Skeletal muscle satellite cell (primary cell): ENCODE data around the gene CHST3.

Source experiments
- H3K27me3 ChIP-seq: 2 replicates; pipeline ENCODE4 v1.7.0; 2013; ENCODE audit warnings: low read length; ENCODE audit not compliant: control insufficient read depth, insufficient read depth
- H3K36me3 ChIP-seq: 2 replicates; pipeline ENCODE4 v1.7.0; 2013; ENCODE audit warnings: mild to moderate bottlenecking, control low read depth, low read length; ENCODE audit not compliant: insufficient read depth
- H3K4me1 ChIP-seq: 2 replicates; pipeline ENCODE4 v1.7.0; 2013; ENCODE audit warnings: low read length; ENCODE audit not compliant: control insufficient read depth, insufficient read depth
- H3K4me2 ChIP-seq: 2 replicates; pipeline ENCODE4 v1.7.0; 2013; ENCODE audit warnings: mild to moderate bottlenecking, low read length
- H3K4me3 ChIP-seq: 2 replicates; pipeline ENCODE4 v1.7.0; 2013; ENCODE audit warnings: low read length
- H3K9ac ChIP-seq: 2 replicates; pipeline ENCODE4 v1.7.0; 2013; ENCODE audit warnings: mild to moderate bottlenecking, low read depth, low read length, moderate library complexity
- H3K9me3 ChIP-seq: replicated peaks from 2 replicates; pipeline ENCODE4 v1.7.0; 2013; ENCODE audit warnings: mild to moderate bottlenecking, control low read depth, low read length

The CHST3 gene

DNA sequence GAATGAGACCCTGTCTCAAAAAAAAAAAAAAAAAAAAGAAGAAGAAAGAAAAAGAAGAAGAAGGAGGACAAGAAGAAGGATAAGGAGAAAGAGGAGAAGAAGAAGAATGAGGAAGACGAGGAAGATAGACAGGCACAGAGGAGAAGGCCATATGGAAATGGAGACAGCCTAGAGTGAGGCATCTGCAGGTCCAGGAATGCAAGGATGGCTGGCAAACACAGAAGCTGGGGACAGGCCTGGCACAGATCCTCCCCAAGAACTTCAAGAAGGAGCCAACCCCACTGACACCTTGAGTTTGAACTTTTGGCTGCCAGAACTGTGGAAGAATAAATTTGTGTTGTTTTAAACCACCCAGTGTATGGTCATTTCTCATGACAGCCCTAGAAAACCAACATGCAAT is 85.3 kb downstream of the CHST3 start:
- Histone ChIP-seq H3K27me3 (peaks cover 10% of the 10 kb centered on the region), H3K4me1 (no peaks in the 10 kb centered on the region), H3K9me3 (peaks cover 5% of the 10 kb centered on the region)

DNA sequence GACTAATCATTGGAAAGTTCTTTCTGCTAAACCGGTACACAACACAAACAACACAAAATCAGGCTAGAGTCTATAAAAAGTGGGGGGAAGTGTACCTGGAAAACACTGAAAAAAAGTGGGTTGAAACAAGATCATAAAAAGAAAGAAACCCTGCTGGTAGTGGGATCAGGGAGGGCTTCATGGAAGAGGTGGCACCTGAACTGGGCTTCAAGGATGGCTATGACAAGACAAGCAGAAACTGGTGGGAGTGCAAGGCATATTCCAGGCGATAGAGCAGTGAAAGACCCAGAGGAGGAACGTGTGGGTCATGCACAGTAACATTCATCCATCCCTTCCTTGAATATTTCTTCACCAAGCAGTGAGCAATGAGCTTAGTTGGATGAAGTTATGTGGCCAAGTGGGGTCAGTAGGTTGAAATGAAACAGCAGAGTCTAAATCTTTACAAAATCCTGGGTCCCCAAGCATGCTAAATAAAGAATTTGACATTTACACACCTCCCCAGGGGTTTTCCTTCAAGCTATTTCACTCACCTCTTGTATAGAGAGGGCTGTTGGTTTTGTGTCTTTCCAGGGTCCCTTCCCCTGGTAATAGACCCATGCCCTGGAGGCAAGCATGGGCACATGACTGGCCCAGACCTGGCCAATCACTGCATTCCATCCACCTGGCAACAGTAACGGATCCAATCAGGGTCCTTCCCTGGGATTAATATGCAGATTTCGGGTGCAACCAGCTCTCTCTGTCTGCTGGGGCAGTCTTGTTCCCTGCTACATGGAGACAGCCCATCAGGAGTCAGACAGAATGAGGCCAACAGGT is 86.0 kb downstream of the CHST3 start:
- H3K4me3 ChIP-seq: no peak overlapping the region
- H3K9ac ChIP-seq: no peak overlapping the region
- H3K4me1 ChIP-seq: no peaks in the 10 kb centered on the region
- H3K4me2 ChIP-seq: no peak overlapping the region
- peaks cover 10% of the 10 kb centered on the region for H3K27me3 ChIP-seq
- peaks cover 5% of the 10 kb centered on the region for H3K9me3 ChIP-seq
- H3K36me3 ChIP-seq: no peaks in the 10 kb centered on the region

More for the DNA sequence above, 85.3 kb downstream of the CHST3 start:
- H3K4me2 ChIP-seq: no peak overlapping the region
- H3K36me3 ChIP-seq: no peaks in the 10 kb centered on the region
- H3K9ac ChIP-seq: no peak overlapping the region
- H3K4me3 ChIP-seq: no peak overlapping the region

DNA sequence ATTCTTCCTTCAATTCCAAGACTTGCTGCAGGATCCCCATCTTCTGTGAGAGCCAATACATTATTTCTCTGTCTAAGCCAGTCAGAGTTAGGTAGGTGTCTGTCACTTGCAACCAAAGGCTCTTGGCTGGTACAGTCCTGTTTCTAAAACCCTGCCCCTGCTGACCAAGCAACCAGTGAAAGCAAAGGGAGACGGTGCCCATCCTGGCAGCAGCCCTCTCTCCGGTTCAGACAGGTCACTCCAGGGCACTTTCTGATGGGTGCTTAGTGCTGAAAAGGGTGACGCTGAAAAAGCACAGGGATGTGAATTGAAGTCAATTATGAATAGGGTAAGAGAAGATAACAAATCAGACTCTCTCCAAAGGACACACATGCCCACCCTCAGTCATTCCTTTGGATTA is 86.7 kb downstream of the CHST3 start:
- peaks cover 14% of the 10 kb centered on the region for H3K27me3 ChIP-seq
- H3K4me2 ChIP-seq: no peak overlapping the region
- H3K4me3 ChIP-seq: no peak overlapping the region
- no peaks in the 10 kb centered on the region for H3K4me1 ChIP-seq
- no peaks in the 10 kb centered on the region for H3K36me3 ChIP-seq
- no peak overlapping the region for H3K9ac ChIP-seq
- peaks cover 5% of the 10 kb centered on the region for H3K9me3 ChIP-seq

DNA sequence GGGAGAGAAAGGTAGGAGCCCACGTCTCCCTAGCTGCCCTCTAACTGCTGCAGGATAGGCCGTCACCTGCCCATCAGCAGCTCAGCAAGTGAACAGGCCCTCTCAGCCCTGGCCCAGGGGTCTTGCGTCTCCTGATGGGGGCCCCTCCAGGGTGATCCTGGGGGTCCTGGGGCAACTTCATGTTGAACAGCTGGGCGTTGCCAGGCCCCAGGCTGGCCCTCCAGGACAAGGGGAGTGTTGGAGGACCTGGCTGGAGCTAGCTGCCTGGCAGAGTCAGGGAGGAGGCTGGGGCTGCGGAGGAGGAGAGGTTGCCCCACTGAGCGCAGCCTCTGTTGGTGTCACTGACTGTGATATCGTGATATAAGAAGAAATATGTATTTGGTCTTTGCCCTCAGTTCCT is 89.5 kb downstream of the CHST3 start:
- Histone ChIP-seq H3K27me3 (peaks cover 28% of the 10 kb centered on the region), H3K4me1 (no peaks in the 10 kb centered on the region), H3K9me3 (peaks cover 5% of the 10 kb centered on the region), H3K9ac (no peak overlapping the region), H3K4me2 (no peak overlapping the region), H3K4me3 (no peak overlapping the region), H3K36me3 (no peaks in the 10 kb centered on the region)

DNA sequence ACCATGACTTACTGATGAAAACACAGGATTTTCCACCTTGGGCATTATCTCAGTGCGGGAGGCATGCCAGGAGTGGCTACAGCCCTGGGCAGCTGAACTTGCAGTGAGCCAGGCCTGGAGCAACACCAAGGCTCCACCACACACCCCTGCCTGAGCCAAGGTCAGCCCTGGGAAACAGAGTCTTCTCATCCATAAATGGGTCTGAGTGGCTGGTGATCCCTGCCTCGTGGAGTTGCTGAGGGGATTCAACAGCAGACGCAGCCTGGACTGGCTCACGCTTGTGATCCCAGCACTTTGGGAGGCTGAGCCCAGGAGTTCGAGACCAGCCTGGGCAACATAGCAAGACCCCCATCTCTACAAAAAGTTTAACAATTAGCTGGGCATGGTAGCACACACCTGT is 91.9 kb downstream of the CHST3 start:
- Histone ChIP-seq H3K36me3 (no peaks in the 10 kb centered on the region), H3K4me3 (no peak overlapping the region), H3K27me3 (peaks cover 45% of the 10 kb centered on the region), H3K4me2 (no peak overlapping the region), H3K9ac (no peak overlapping the region), H3K9me3 (no peaks in the 10 kb centered on the region), H3K4me1 (no peaks in the 10 kb centered on the region)

DNA sequence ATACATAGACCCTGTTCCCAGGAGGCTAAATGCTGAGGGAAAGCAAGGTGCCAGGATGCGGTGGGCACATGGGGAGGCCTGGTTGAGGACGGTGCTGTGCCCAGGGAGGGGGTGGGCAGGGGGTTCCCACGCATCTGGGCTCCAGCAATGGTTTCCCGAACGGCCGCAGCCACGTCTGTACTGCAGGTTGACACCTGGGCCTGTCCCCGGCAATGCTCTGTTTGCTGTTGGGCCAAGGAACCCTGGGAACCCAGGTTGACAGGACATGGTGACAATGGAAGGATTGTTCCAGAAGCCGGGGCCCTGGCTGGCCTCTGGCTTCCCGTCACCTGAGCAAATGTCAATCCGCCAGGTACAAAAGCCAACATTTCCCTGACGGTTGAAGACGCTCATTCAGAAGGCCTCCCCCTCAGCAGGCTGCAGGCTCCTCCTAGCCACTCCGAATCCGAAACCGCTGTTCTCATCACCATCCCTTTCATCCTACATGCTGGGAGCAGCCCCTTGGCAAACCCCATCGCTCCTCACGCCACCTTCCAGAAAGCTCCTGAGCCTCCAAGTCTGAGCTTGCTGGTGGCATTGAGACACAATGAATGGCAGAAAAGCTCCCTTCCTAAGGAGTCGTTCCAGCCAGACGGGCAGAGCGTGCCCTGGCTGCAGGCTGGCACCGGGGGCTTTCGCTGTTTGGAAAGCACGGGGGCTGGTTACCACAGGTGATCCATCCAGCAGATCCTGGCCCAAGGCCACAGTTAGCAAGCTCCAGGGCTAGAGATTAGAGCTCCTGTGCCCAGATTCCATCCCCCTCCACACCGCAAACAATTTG is 92.9 kb downstream of the CHST3 start:
- no peak overlapping the region for H3K4me2 ChIP-seq
- H3K9ac ChIP-seq: no peak overlapping the region
- no peaks in the 10 kb centered on the region for H3K36me3 ChIP-seq
- peaks cover 46% of the 10 kb centered on the region for H3K27me3 ChIP-seq
- no peaks in the 10 kb centered on the region for H3K4me1 ChIP-seq
- H3K4me3 ChIP-seq: no peak overlapping the region
- no peaks in the 10 kb centered on the region for H3K9me3 ChIP-seq

DNA sequence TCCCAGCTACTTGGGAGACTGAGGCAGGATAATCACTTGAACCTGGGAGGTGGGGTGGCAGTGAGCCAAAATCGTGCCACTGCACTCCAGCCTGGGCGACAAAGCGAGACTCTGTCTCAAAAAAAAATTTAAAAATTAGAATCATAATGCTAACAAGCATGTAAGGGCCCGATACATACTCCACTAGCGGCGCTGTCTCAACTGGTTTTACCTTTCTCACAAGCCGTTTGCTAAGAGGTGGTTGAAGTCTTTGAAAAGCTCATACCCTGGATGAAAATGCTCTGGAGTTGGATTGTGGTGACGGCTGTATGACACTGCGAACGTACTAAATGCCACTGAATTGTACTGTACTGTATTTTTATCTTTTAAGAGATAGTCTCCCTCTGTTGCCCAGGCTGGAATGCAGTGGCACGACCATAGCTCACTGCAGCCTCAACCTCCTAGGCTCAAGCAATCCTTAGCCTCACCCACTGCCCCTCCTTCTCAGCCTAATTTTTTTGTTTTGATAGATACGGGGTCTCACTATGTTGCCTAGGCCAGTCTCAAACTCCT is 94.2 kb downstream of the CHST3 start:
- H3K4me2 ChIP-seq: no peak overlapping the region
- H3K36me3 ChIP-seq: no peaks in the 10 kb centered on the region
- no peaks in the 10 kb centered on the region for H3K4me1 ChIP-seq
- no peak overlapping the region for H3K4me3 ChIP-seq
- peaks cover 39% of the 10 kb centered on the region for H3K27me3 ChIP-seq
- H3K9ac ChIP-seq: no peak overlapping the region
- H3K9me3 ChIP-seq: no peaks in the 10 kb centered on the region

DNA sequence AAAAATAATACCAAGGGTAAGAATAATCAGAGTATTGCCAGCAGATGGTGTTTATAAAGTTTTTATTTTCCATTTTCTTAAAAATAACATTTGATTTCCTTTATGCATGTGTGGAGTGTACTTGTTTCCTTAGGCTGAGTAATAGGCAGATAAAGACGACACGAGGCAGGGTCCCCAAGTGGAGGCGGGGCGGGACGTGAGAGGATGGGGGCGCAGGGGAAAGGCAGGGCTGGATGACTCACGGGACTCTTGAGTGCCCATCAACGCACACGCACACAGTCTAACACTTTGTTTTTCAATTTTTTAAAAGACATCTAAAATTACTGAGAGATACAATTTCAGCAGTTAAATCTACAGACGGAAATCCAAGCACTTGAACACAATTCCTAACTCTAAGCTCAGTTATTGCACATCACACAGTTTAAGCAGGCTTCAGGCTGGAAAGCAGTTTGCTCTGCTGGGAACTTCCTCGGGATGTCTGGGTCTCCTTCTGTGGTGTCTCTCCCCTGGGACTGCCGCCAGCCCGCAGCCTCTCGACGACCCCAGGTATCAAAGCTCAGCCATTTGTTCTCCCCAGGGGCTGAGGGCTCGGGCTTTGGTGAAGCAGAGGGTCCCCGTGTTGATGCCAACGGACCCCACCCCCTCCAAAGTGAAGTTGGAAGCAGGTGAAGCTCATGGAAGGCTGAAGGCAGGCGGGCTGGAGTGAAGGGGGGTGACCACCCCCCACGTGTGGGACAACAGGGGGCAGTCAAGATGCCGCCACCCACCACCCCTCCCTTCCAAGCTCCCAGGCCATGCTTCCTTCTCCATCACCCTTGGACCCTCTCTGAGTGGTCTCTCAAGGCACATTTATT is 95.0 kb downstream of the CHST3 start:
- no peak overlapping the region for H3K4me2 ChIP-seq
- no peaks in the 10 kb centered on the region for H3K36me3 ChIP-seq
- no peaks in the 10 kb centered on the region for H3K9me3 ChIP-seq
- H3K4me1 ChIP-seq: no peaks in the 10 kb centered on the region
- peaks cover 39% of the 10 kb centered on the region for H3K27me3 ChIP-seq
- H3K9ac ChIP-seq: no peak overlapping the region
- H3K4me3 ChIP-seq: no peak overlapping the region

DNA sequence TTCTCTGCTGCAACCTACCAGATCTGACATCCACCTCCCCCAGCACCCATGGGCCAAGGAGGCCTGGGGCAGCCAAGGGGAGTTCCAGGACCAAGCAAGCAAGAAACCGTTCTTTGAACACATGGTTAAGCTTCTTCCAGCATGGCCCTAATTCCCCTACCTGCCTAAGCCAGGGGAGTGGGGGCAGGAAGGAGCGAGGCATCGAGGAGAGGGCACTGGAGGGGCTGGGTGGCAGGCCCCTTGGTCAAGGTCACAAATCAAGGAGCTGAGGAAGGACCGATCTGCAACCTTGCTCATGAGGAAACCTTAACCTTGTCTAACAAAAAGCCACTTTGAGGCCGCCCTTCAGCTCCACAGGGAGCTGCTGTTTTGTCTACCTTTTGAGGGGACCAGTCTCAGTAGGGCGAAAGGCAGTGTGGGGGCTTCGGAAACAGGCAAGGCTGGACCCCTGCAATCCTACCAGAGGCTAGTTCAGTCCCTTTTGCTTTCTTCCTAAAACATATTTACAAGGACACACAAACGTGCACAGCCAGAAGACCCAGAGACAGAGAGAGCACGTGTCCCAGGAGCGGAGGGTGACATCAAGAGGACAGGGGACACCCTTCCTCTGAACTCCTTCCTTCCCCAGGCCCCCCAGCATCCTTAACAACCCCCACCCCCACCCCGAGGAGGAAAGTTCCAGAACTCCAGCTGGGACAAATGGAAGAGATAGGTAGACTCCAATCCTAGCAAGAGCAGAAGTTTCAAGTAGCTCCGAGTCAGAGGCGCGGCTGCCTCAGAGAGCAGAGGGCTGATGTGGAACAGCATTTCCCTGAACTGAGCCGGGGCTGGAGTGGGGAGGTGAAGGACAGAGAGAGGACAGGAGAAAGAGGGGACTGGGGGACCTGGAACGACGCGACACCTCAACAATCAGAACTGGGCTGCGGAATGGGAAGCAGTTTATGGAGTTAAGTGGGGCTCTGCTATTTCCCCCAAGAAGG is 95.9 kb downstream of the CHST3 start:
- Histone ChIP-seq H3K36me3 (no peaks in the 10 kb centered on the region), H3K9ac (no peak overlapping the region), H3K4me1 (no peaks in the 10 kb centered on the region), H3K4me3 (no peak overlapping the region), H3K9me3 (no peaks in the 10 kb centered on the region), H3K27me3 (peaks cover 39% of the 10 kb centered on the region), H3K4me2 (no peak overlapping the region)

DNA sequence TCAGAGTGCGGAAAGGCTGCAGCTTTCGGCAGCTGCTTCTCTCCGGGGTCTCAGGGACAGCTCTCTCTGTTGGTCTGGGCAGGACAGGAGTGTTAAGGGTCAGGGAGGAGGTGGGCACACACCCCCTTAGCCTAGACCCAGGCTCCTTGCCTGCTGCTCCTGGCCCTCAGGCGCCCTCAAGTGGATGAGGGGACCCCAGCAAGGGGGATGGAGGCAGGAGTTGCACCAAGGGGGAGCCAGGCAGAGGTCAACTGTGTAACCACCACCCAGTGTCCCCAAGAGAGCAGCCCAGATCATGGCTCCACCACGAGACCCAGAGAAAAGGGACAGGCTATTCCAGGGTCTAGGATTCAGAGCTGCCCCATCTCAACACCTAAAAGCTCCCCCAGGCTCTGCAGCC is 97.3 kb downstream of the CHST3 start:
- Histone ChIP-seq H3K36me3 (no peaks in the 10 kb centered on the region), H3K27me3 (peaks cover 31% of the 10 kb centered on the region), H3K4me2 (no peak overlapping the region), H3K4me3 (no peak overlapping the region), H3K9me3 (no peaks in the 10 kb centered on the region), H3K9ac (no peak overlapping the region), H3K4me1 (no peaks in the 10 kb centered on the region)
